GM21717 (cell line): ENCODE measurements around the gene ZNF487.
"Not testable (repeated sequence)": the region's sequence is repeated elsewhere in the genome, so short reads cannot be mapped to it uniquely, and the experiment has no call there.

ENCODE experiments used
- ATAC-seq: cut with Tn5 transposase; IDR thresholded peaks from one replicate; pipeline ENCODE4 v1.9.1; 2021; ENCODE audit warnings: mild to moderate bottlenecking, moderate library complexity; ENCODE audit not compliant: unreplicated experiment

Gene ZNF487

DNA sequence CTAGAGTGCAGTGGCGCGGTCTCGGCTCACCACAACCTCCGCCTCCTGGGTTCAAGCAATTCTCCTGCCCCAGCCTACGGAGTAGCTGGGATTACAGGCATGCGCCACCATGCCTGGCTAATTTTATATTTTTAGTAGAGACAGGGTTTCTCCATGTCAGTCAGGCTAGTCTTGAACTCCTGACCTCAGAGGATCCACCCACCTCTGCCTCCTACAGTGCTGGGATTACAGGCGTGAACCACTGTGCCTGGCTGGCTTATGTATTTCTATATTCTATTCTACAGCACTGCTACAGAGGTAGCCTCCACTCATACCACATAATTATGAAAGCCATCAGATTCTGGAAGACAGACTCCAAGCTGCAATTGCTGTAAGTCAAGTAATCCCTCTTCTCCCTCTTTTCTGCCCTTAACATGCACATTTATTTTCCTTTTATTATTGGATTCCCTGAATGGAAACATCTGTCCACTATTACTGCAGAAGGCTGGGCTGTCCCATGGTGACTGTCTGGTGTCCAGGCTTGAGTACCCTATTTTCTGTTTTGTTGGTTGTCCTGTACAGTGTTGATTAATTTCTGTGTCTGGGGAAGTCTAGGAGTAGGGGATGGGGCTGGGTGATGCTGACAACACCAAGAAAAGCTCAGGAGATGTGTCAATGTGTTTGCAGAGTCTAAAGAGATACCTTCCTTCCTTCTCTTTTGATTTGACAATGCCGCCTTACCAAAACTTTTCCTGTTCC, 5.8 kb upstream of the ZNF487 start:
- no peak for ATAC-seq

GRCh38 chr10:43437141-43437870, 395 bp downstream of the ZNF487 start:
- ATAC-seq: no peak

DNA sequence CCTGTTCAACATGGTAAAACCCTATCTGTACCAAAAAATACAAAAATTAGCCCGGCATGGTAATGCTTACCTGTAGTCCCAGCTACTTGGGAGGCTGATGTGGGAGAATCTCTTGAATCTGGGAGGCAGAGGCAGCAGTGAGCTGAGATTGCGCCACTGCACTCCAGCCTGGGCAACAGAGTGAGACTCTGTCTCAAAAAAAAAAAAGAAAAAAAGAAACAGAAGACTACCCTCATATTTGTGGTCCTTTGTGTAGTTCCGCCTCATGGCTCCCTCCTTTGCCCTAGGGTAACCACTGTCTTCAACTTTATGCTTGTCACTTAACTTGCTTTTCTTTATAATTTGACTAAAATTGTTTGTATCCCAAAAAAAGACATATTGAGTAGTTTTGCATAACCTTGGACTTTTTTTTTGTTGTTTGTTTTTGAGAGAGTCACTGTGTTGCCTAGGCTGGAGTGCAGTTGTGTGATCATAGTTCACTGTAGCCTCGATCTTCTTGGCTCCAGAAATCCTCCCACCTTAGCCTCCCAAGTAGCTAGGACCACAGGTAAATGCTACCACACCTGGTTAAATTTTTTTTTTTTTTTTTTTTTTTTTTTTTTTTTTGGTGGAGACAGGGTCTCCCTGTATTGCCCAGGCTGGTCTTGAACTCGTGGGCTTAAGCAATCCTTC, 3.7 kb downstream of the ZNF487 start:
- ATAC-seq: no peak

DNA sequence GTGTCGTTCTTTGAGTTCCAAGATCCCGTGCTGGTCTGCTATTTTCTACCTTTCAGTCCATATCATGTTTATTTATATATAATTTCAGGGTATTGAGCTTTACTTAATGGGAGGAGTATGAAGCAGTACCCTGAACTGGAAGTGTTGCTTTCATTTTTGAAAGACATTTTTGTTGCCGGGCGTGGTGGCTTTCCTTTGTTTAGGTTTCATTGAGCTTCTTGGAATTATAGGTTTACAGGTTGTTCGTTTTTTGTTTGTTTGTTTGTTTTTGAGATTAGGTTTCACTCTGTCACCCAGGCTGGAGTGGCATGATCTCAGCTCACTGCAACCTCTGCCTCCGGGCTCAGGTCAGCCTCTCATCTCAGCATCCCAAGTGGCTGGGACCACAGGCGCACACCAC, 7.4 kb downstream of the ZNF487 start:
- ATAC-seq: no peak

- no peak for ATAC-seq
Measured at GRCh38 chr10:43444897-43445466, 8.1 kb downstream of the ZNF487 start.

GRCh38 chr10:43446219-43447017, 9.5 kb downstream of the ZNF487 start:
- not testable (repeated sequence) for ATAC-seq

GRCh38 chr10:43448742-43449141, 11.8 kb downstream of the ZNF487 start:
- no peak for ATAC-seq

DNA sequence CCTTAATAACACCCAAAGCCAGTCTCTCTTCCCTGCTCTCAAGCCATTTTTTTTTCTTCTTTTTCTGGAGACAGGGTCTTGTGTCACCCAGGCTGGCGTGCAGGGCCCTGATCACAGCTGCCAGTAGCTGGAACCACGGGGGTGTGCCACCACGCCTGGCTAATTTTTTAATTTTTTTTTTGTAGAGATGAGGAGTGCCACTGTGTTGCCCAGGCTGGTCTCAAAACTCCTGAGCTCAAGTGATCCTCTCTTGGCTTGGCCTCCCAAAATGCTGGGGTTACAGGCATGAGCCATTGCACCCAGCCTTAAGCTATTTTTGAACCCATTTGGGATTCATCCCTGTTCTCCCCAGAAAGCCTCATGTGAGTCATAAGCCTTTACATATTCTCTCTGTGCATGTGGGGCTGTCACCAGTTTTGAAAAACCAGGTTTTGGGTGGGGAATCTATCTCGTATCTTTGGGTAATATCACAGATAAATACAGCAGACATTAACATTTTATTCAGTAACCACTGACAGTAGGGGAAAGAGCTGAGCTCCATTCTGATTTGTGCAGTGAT, 15.5 kb downstream of the ZNF487 start:
- no peak for ATAC-seq

- ATAC-seq: peak; percentile 31
Measured at GRCh38 chr10:43453266-43453831, 16.4 kb downstream of the ZNF487 start.

DNA sequence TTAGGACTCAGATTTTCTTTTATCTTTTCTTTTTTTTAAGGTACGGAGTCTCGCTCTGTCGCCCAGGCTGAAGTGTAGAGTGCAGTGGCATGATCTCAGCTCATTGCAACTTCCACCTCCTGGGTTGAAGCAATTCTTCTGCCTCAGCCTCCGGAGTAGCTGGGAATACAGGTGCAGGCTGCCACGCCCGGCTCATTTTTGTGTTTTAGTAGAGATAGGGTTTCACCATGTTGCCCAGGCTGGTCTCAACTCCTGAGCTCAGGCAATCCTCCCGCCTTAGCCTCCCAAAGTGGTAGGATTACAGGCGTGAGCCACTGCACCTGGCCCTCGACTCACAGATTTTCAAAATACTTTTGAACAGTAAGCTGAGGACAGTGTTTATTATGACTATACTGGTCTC, 17.1 kb downstream of the ZNF487 start:
- ATAC-seq: not testable (repeated sequence)

GRCh38 chr10:43456561-43456960, 19.6 kb downstream of the ZNF487 start:
- ATAC-seq: not testable (repeated sequence)

- no peak for ATAC-seq
Measured at GRCh38 chr10:43458227-43458626, 21.3 kb downstream of the ZNF487 start.

DNA sequence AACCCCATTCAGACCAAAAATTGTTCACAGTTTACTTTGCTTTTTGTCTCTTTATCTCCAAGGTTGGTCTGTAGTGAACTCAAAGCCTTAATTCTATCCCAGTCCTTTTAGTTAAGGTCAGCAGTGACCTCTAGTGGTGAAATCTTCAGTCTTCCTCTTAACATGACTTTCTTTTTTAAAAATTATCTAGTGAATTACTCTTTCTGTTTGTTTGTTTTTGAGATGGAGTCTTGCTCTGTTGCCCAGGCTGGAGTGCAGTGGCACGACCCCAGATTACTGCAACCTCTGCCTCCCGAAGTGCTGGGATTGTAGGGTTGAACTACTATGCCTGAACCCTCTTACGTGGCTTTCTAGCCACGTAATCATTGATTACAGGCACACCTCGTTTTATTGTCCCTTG, 25.0 kb downstream of the ZNF487 start:
- no peak for ATAC-seq

GRCh38 chr10:43465086-43465735, 28.3 kb downstream of the ZNF487 start:
- ATAC-seq: not testable (repeated sequence)

GRCh38 chr10:43465736-43466120, 28.8 kb downstream of the ZNF487 start:
- ATAC-seq: not testable (repeated sequence)

DNA sequence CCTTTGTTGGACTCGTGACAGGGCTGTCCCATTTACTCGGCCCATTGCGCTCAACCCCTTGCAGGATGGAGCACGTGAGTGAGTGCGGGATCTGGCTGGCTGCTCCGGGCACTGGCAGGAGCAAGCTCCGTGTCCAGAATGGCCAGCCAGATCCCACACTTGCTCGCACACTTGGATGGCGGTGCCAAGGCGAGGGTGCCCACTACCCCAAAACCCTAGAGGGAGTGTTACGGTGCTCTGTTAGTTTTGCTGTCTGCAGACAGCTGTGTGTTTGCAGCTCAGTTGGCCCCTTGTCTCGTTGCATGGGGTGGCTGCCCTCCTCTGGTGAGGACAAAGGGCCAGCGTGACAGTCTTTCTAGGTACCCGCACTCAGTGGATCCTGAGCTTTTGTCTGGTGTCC, 34.2 kb downstream of the ZNF487 start:
- no peak for ATAC-seq

GRCh38 chr10:43471935-43472720, 35.2 kb downstream of the ZNF487 start:
- no peak for ATAC-seq

GRCh38 chr10:43479275-43479674, 42.4 kb downstream of the ZNF487 start:
- no peak for ATAC-seq
